Heart left ventricle (tissue), 16 donors: ENCODE results near the gene ZNF366. TPM values are rescaled to one million over a fixed set of nuclear protein-coding genes. Genes with fewer than 3 reads are reported as not detected.

Source experiments
- ATAC-seq, 4 donors: fragments of 200-7000 bp; cut with Tn5 transposase; one replicate each; pipeline ENCODE4 v1.9.1; 2020 to 2022; ENCODE audit warnings: moderate library complexity in 4 of 4, mild to moderate bottlenecking in 3 of 4, moderate number of reproducible peaks in 1 of 4
- DNase-seq, 5 donors: peaks; one replicate each; pipeline ENCODE4 v3.0.0-alpha.2; 2020
- H3K27ac ChIP-seq, 12 donors: fragments of 200-600 bp; sonication (generic) in 4 of 12; one replicate each; pipeline versions ENCODE4 v1.5.0 to v1.8.0; 2016 to 2022; ENCODE audit warnings: mild to moderate bottlenecking in 2 of 12
- H3K27me3 ChIP-seq, 9 donors: fragments of 200-600 bp; sonication (generic) in 2 of 9; one replicate each; pipeline versions ENCODE4 v1.5.1 to v1.8.0; 2016 to 2022; ENCODE audit warnings: mild to moderate bottlenecking in 3 of 9
- H3K36me3 ChIP-seq, 9 donors: fragments of 200-600 bp; sonication (generic) in 2 of 9; one replicate each; pipeline versions ENCODE4 v1.5.0 to v1.8.0; 2018 to 2022; ENCODE audit warnings: mild to moderate bottlenecking in 2 of 9
- H3K4me1 ChIP-seq, 12 donors: fragments of 200-600 bp; sonication (generic) in 4 of 12; one replicate each; pipeline versions ENCODE4 v1.5.0 to v1.8.0; 2016 to 2022; ENCODE audit warnings: mild to moderate bottlenecking in 3 of 12
- H3K4me3 ChIP-seq, 12 donors: fragments of 200-600 bp; sonication (generic) in 4 of 12; one replicate each; pipeline versions ENCODE4 v1.5.0 to v1.8.0; 2017 to 2022; ENCODE audit warnings: mild to moderate bottlenecking in 9 of 12, moderate library complexity in 4 of 12
- H3K9me3 ChIP-seq, 12 donors: fragments of 200-600 bp; sonication (generic) in 4 of 12; one replicate each; pipeline versions ENCODE4 v1.5.0 to v1.8.0; 2016 to 2022; ENCODE audit warnings: mild to moderate bottlenecking in 1 of 12
- POLR2A ChIP-seq, 2 donors: fragments of 450-650 bp; IDR thresholded peaks; one replicate each; pipeline ENCODE4 v1.6.1; 2017; ENCODE audit warnings: antibody characterized with exemption in 2 of 2, mild to moderate bottlenecking in 2 of 2, moderate library complexity in 2 of 2
- WGBS, 4 donors: extraction: QIAGEN DNeasy Blood & Tissue Kit in 2 of 4; methylation state at CpG; one replicate each; pipeline versions ENCODE4 v1.1.5 to v1.1.7; 2013 to 2018; 5-methylcytosine and 5-hydroxymethylcytosine counted together
- intact Hi-C, 10 donors: fragments of 100-400 bp; cut with DNase I; formaldehyde crosslinking; loops; one replicate each; pipeline versions ENCODE4 v1.11.1 to v1.14.2; 2022
- polyA plus RNA-seq, 2 donors: library from polyadenylated mRNA; stranded (reverse); fragments of 200-250 nt; gene quantifications; one replicate each; pipeline ENCODE4 v1.2.3, GENCODE V29; 2013
- total RNA-seq, 9 donors: library from RNA; depleted of rRNA in 2 of 9; stranded (reverse); fragments of >200 nt in 2 of 9; fragmentation: NEBNext Ultra II Directional in 3 of 9; extraction: Animal tissue kit (Norgen Biotek cat#: 25700) in 3 of 9; gene quantifications; one replicate each; pipeline versions ENCODE4 v1.1.0 to v1.2.4, GENCODE V29; 2016 to 2023
- TF ChIP-seq, protein P1 (sequence below), 12 donors: fragments of 200-600 bp; sonication (generic) in 4 of 12; IDR thresholded peaks; one replicate each; pipeline versions ENCODE4 v1.5.0 to v1.8.0; 2018 to 2022; ENCODE audit warnings: antibody characterized with exemption in 12 of 12, mild to moderate bottlenecking in 5 of 12
- donor health status: ischemic (EF 13 %, LVEDD 7.1; RV severe dilation, severe dysfunction).
- donor health status: healthy with polysubstance abuse.
- donor health status: DM: no; HTN: yes; CAD: no.
- donor health status: DM: no; HTN: no; CAD: no.
- donor health status: ischemic (EF 25% LVEDD 6.9; RV normal size, moderate dysfunction).
- donor health status: ischemic (EF 25% LVEDD 5.7; RV mildly dilated, moderate dysfunction).
- donor health status: healthy.
- donor health status: DM: yes; HTN: yes; CAD: no.
- donor health status: ischemic (EF 35%, LVEDD 5.7; RV mildly dilated, moderate dysfunction).
- donor health status: nonischemic (EF 11% LVEDD 7.7; RV severe dilation, severe dysfunction).
- donor health status: DM: yes; HTN: yes; CAD: no.
- donor health status: PGD.
- donor health status: ischemic (EF 29% LVEDD 5.4; RV normal size, mild dysfunction).
- donor health status: nonischemic (EF 23%, LVEDD 6.1; RV moderate dilation, normal function).

Gene ZNF366
- total and polyA plus RNA-seq, 11 donors = 2.1 to 18.5 (median 5.5) TPM

DNA sequence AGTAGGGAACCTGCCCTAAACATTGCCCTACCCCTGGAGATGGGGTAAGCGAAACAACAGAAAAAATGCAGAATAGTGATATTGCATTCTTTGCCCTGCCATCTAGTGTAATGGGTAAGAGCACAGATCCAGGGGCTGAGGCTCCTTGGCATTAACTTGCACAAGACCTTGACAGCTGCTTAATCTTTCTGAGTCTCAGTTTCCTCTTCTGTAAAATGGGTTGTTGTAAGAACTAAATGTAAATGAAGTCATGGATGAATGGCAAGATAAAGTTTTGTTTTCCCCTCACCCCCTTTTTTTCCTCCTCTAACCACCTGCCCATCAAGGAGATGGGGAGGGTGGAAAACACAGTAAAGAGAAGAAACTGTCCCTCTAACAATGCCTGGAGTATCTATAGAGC is 47.7 kb upstream of the ZNF366 start:
- Histone ChIP-seq H3K9me3 (no peaks in the 10 kb centered on the region), H3K4me3 (no peak overlapping the region), H3K27ac (no peak overlapping the region), H3K27me3 (no peaks in the 10 kb centered on the region), H3K4me1 (peaks cover 0 to 28% (median 17%) of the 10 kb centered on the region in 12 donors), H3K36me3 (no peaks in the 10 kb centered on the region)
- intact Hi-C loops = loop anchor here in 2 of 10 donors (5.0 to 10.0 kb wide), 2 partner anchors 260 to 262 kb away; partner anchors contain the start of gene TNPO1 (in 2 of the 2)
- TF ChIP-seq, protein P1, sequence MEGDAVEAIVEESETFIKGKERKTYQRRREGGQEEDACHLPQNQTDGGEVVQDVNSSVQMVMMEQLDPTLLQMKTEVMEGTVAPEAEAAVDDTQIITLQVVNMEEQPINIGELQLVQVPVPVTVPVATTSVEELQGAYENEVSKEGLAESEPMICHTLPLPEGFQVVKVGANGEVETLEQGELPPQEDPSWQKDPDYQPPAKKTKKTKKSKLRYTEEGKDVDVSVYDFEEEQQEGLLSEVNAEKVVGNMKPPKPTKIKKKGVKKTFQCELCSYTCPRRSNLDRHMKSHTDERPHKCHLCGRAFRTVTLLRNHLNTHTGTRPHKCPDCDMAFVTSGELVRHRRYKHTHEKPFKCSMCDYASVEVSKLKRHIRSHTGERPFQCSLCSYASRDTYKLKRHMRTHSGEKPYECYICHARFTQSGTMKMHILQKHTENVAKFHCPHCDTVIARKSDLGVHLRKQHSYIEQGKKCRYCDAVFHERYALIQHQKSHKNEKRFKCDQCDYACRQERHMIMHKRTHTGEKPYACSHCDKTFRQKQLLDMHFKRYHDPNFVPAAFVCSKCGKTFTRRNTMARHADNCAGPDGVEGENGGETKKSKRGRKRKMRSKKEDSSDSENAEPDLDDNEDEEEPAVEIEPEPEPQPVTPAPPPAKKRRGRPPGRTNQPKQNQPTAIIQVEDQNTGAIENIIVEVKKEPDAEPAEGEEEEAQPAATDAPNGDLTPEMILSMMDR (IDR thresholded peaks at IDR 0.05) = no peak
- TF ChIP-seq POLR2A (IDR thresholded peaks at IDR 0.05) = no peak
- DNase-seq (no peak), ATAC-seq (no peak)
- WGBS, 4 donors = 86 to 100% (median 96%) methylated on average over 1 of the region's 1 CpG

GRCh38 chr5:72552041-72552557 is 44.9 kb upstream of the ZNF366 start:
- intact Hi-C loops = loop anchor here in 1 of 10 donors (10.0 kb wide), 1 partner anchor 263 kb away; the partner anchor contains the start of gene TNPO1
- WGBS, 4 donors = 57 to 65% (median 63%) methylated on average over 5 of the region's 5 CpGs
- peaks cover 0 to 22% (median 15%) of the 10 kb centered on the region in 12 donors for H3K4me1 ChIP-seq
- H3K27ac ChIP-seq = peak overlapping the region in 2 of 12 donors; percentile 18 to 40
- peaks cover 0 to 17% (median 0%) of the 10 kb centered on the region in 12 donors for H3K9me3 ChIP-seq
- no peak for DNase-seq
- H3K36me3 ChIP-seq = no peaks in the 10 kb centered on the region
- no peak for ATAC-seq
- no peak for TF ChIP-seq POLR2A (IDR thresholded peaks at IDR 0.05)
- TF ChIP-seq, protein P1 (IDR thresholded peaks at IDR 0.05) = no peak
- no peak overlapping the region for H3K4me3 ChIP-seq
- H3K27me3 ChIP-seq = no peaks in the 10 kb centered on the region

DNA sequence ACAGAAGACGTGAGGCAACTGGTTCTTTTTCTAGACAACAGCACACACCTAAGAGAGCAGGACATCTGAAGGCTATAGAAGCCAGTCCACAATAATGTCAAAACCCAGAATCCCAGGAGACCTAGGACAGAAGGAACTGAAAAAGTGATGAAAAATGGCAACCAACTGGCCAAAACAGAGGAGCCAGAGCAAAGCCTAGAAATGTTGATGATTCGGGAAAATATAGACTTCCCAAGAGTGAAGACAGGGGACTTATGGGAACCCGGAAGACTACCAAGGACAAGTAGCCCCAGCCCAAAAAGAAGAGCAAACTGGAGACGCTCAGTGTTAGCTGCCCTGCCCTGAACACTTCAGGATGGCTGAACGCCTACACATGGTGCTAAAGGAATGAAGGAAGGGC is 43.4 kb upstream of the ZNF366 start:
- H3K27me3 ChIP-seq = no peaks in the 10 kb centered on the region
- H3K9me3 ChIP-seq = peaks cover 0 to 31% (median 0%) of the 10 kb centered on the region in 12 donors
- peaks cover 0 to 7% (median 1%) of the 10 kb centered on the region in 12 donors for H3K4me1 ChIP-seq
- no peak for DNase-seq
- H3K4me3 ChIP-seq = no peak overlapping the region
- intact Hi-C loops = loop anchor here in 1 of 10 donors (10.0 kb wide), 1 partner anchor 264 kb away; the partner anchor contains the start of gene TNPO1
- ATAC-seq = no peak
- 93 to 98% (median 95%) methylated on average over 5 of the region's 5 CpGs for WGBS, 4 donors
- H3K27ac ChIP-seq = no peak overlapping the region
- TF ChIP-seq, protein P1 (IDR thresholded peaks at IDR 0.05) = no peak
- TF ChIP-seq POLR2A (IDR thresholded peaks at IDR 0.05) = no peak
- no peaks in the 10 kb centered on the region for H3K36me3 ChIP-seq

GRCh38 chr5:72543811-72544210 is 36.6 kb upstream of the ZNF366 start:
- TF ChIP-seq POLR2A (IDR thresholded peaks at IDR 0.05) = no peak
- TF ChIP-seq, protein P1 (IDR thresholded peaks at IDR 0.05) = no peak
- 58 to 60% (median 60%) methylated on average over 3 of the region's 3 CpGs for WGBS, 4 donors

More at GRCh38 chr5:72543811-72544210, 36.6 kb upstream of the ZNF366 start:
- intact Hi-C loops = no loop called here
- Histone ChIP-seq H3K4me3 (no peak overlapping the region), H3K4me1 (peaks cover 0 to 3% (median 0%) of the 10 kb centered on the region in 12 donors), H3K27ac (no peak overlapping the region), H3K27me3 (no peaks in the 10 kb centered on the region), H3K9me3 (peaks cover 0 to 42% (median 0%) of the 10 kb centered on the region in 12 donors), H3K36me3 (no peaks in the 10 kb centered on the region)
- ATAC-seq (no peak), DNase-seq (no peak)
